ENCODE measurements around the gene CBARP. TPM values are rescaled to one million over a fixed set of nuclear protein-coding genes. Genes with fewer than 3 reads are reported as not detected.

Gene CBARP
- total RNA-seq, 1 experiment from 2014 or later, result 1.9 TPM

GRCh38 chr19:1217366-1217765 is 20.4 kb downstream of the CBARP start:
- H3K79me2 ChIP-seq (ENCODE audit: low read depth), result peaks cover 54% of the 10 kb centered on the region
- H3K36me3 ChIP-seq (ENCODE audit: low read depth), result no peaks in the 10 kb centered on the region
- no peak for DNase-seq
- H2AFZ ChIP-seq, result no peak overlapping the region
- H4K20me1 ChIP-seq (ENCODE audit: insufficient read depth), result peaks cover 24% of the 10 kb centered on the region; the same call in 1 of the 2 replicates
- no TSS peak for BruUV-seq (replicated peaks)
- peaks cover 25% of the 10 kb centered on the region for H3F3A ChIP-seq (ENCODE audit: insufficient read depth, low read depth)
- H3K9me2 ChIP-seq (ENCODE audit: insufficient read depth), result no peaks in the 10 kb centered on the region
- ChIA-PET POLR2A (ENCODE audit: unreplicated experiment) (no interaction called here), CTCF (interaction anchor here (0.6 to 0.8 kb wide), 2 partner anchors 139 to 1602 kb away, joined by 3 to 4 read pairs; no protein-coding TSS in a partner anchor)
- peak overlapping the region; percentile 78; the same call in 1 of the 2 replicates for H3K27ac ChIP-seq
- H3K9me3 ChIP-seq (ENCODE audit: insufficient read depth, low read depth), result no peaks in the 10 kb centered on the region
- no peak overlapping the region for H3K4me2 ChIP-seq
- no peak for TF ChIP-seq EZH2 (IDR thresholded peaks at IDR 0.05; ENCODE audit: low read depth)
- no peak for TF ChIP-seq CTCF (conservative IDR thresholded peaks at IDR 0.05)
- intact Hi-C loops (cut with micrococcal nuclease; ENCODE audit: unreplicated experiment), result no loop called here
- peaks cover 31% of the 10 kb centered on the region for H3K4me1 ChIP-seq (replicated peaks; ENCODE audit: insufficient read depth)
- H3K27me3 ChIP-seq (ENCODE audit: insufficient read depth, low read depth), result no peaks in the 10 kb centered on the region
- H3K4me3 ChIP-seq, result no peak overlapping the region

- no peak for DNase-seq
- no peaks in the 10 kb centered on the region for H3K9me2 ChIP-seq (ENCODE audit: insufficient read depth)
- no peaks in the 10 kb centered on the region for H3K9me3 ChIP-seq (ENCODE audit: insufficient read depth, low read depth)
- TF ChIP-seq EZH2 (IDR thresholded peaks at IDR 0.05; ENCODE audit: low read depth), result no peak
- H3K36me3 ChIP-seq (ENCODE audit: low read depth), result no peaks in the 10 kb centered on the region
- no peak overlapping the region for H3K4me3 ChIP-seq
- ChIA-PET POLR2A (ENCODE audit: unreplicated experiment) (no interaction called here), CTCF (interaction anchor here (0.6 kb wide), 1 partner anchor 1602 kb away, joined by 4 read pairs; no protein-coding TSS in a partner anchor)
- peak overlapping the region; percentile 78 for H3K27ac ChIP-seq
- peaks cover 59% of the 10 kb centered on the region for H3K79me2 ChIP-seq (ENCODE audit: low read depth)
- H3F3A ChIP-seq (ENCODE audit: insufficient read depth, low read depth), result peaks cover 25% of the 10 kb centered on the region
- no TSS peak for BruUV-seq (replicated peaks)
- H2AFZ ChIP-seq, result no peak overlapping the region
- intact Hi-C loops (cut with micrococcal nuclease; ENCODE audit: unreplicated experiment), result no loop called here
- H3K4me1 ChIP-seq (replicated peaks; ENCODE audit: insufficient read depth), result peaks cover 31% of the 10 kb centered on the region
- H3K4me2 ChIP-seq, result peak overlapping the region; percentile 56
- H3K27me3 ChIP-seq (ENCODE audit: insufficient read depth, low read depth), result no peaks in the 10 kb centered on the region
- H4K20me1 ChIP-seq (ENCODE audit: insufficient read depth), result peaks cover 26% of the 10 kb centered on the region; the same call in 1 of the 2 replicates
These were observed 21.0 kb downstream of the CBARP start for GRCh38 chr19:1216756-1217155.

GRCh38 chr19:1214862-1215731 is 22.7 kb downstream of the CBARP start:
- Histone ChIP-seq H3K4me1 (replicated peaks; ENCODE audit: insufficient read depth) (peaks cover 31% of the 10 kb centered on the region), H4K20me1 (ENCODE audit: insufficient read depth) (peaks cover 29% of the 10 kb centered on the region; the same call in 1 of the 2 replicates), H3F3A (ENCODE audit: insufficient read depth, low read depth) (peaks cover 25% of the 10 kb centered on the region), H3K27ac (peak overlapping the region; percentile 83), H3K9me3 (ENCODE audit: insufficient read depth, low read depth) (no peaks in the 10 kb centered on the region), H3K36me3 (ENCODE audit: low read depth) (no peaks in the 10 kb centered on the region), H3K9me2 (ENCODE audit: insufficient read depth) (no peaks in the 10 kb centered on the region), H3K4me2 (peak overlapping the region; percentile 53), H3K27me3 (ENCODE audit: insufficient read depth, low read depth) (no peaks in the 10 kb centered on the region), H3K79me2 (ENCODE audit: low read depth) (peaks cover 75% of the 10 kb centered on the region), H3K4me3 (no peak overlapping the region), H2AFZ (no peak overlapping the region)
- BruUV-seq (replicated peaks), result no TSS peak
- TF ChIP-seq EZH2 (IDR thresholded peaks at IDR 0.05; ENCODE audit: low read depth), result no peak
- no peak for TF ChIP-seq CTCF (conservative IDR thresholded peaks at IDR 0.05)
- intact Hi-C loops (cut with micrococcal nuclease; ENCODE audit: unreplicated experiment), result no loop called here
- POLR2A ChIA-PET (ENCODE audit: unreplicated experiment), result no interaction called here
- CTCF ChIA-PET, result interaction anchor here (0.6 kb wide), 1 partner anchor 10 kb away, joined by 3 read pairs; no protein-coding TSS in a partner anchor
- DNase-seq, result peak; percentile 60 to 70

All from PC-9 (cell line).